PC-3 (cell line): Measurements from ENCODE around the gene CD80.

Source experiments
- CTCF ChIP-seq: fragments of 300-600 bp; sonication (generic); conservative IDR thresholded peaks from 2 replicates; pipeline ENCODE4 v1.5.1; 2017; ENCODE audit warnings: antibody characterized with exemption, low read depth, mild to moderate bottlenecking, low read length
- EZH2 ChIP-seq: fragments of 300-600 bp; sonication (generic); IDR thresholded peaks from one replicate; pipeline ENCODE4 v1.6.1; 2017; ENCODE audit warnings: antibody characterized with exemption, mild to moderate bottlenecking, low read length; ENCODE audit not compliant: unreplicated experiment

GRCh38 chr3:119500901-119501300 lies 58.5 kb downstream of the CD80 start:
- no peak for TF ChIP-seq CTCF
- no peak for TF ChIP-seq EZH2
